Stimulated activated memory B cell treated with anti-CD40 and anti-IgM and Interleukin-4, amounts not matched to agents 10 μg/mL and 1 μg/mL and 100 μg/mL, for 72 hours (primary cell): ENCODE data around the gene ASB13.

ENCODE experiments used
- ATAC-seq: fragments of 150-1000 bp; cut with Tn5 transposase; 2 replicates; pipeline ENCODE4 v1.10.0; 2021
- H3K27ac Mint-ChIP-seq: one replicate; pipeline ENCODE4 v1.8.0; 2022; ENCODE audit warnings: mild to moderate bottlenecking, mixed read lengths
- H3K27me3 Mint-ChIP-seq: one replicate; pipeline ENCODE4 v1.8.0; 2022; ENCODE audit warnings: mixed read lengths
- H3K36me3 Mint-ChIP-seq: one replicate; pipeline ENCODE4 v1.8.0; 2022; ENCODE audit warnings: mixed read lengths
- H3K4me1 Mint-ChIP-seq: one replicate; pipeline ENCODE4 v1.8.0; 2022; ENCODE audit warnings: mixed read lengths
- H3K4me3 Mint-ChIP-seq: one replicate; pipeline ENCODE4 v1.8.0; 2022; ENCODE audit warnings: mild to moderate bottlenecking, moderate library complexity, mixed read lengths
- H3K9me3 Mint-ChIP-seq: one replicate; pipeline ENCODE4 v1.8.0; 2022; ENCODE audit warnings: mixed read lengths

The ASB13 gene

GRCh38 chr10:5644930-5645329 lies 21.5 kb downstream of the ASB13 start:
- Mint-ChIP-seq H3K27ac (no peak overlapping the region), H3K9me3 (no peaks in the 10 kb centered on the region), H3K4me1 (peaks cover 27% of the 10 kb centered on the region), H3K36me3 (peaks cover 47% of the 10 kb centered on the region), H3K4me3 (no peak overlapping the region), H3K27me3 (peaks cover 22% of the 10 kb centered on the region)
- ATAC-seq = no peak

GRCh38 chr10:5643346-5644067 lies 22.9 kb downstream of the ASB13 start:
- H3K4me1 Mint-ChIP-seq = peaks cover 27% of the 10 kb centered on the region
- H3K27ac Mint-ChIP-seq = no peak overlapping the region
- H3K27me3 Mint-ChIP-seq = peaks cover 17% of the 10 kb centered on the region
- no peak for ATAC-seq
- peaks cover 46% of the 10 kb centered on the region for H3K36me3 Mint-ChIP-seq
- no peak overlapping the region for H3K4me3 Mint-ChIP-seq
- no peaks in the 10 kb centered on the region for H3K9me3 Mint-ChIP-seq

GRCh38 chr10:5641501-5641900 lies 24.9 kb downstream of the ASB13 start:
- Mint-ChIP-seq H3K9me3 (no peaks in the 10 kb centered on the region), H3K4me1 (peaks cover 23% of the 10 kb centered on the region), H3K36me3 (peaks cover 35% of the 10 kb centered on the region), H3K27ac (no peak overlapping the region), H3K27me3 (peaks cover 17% of the 10 kb centered on the region), H3K4me3 (no peak overlapping the region)
- no peak for ATAC-seq

GRCh38 chr10:5640501-5640900 lies 25.9 kb downstream of the ASB13 start:
- H3K4me3 Mint-ChIP-seq = no peak overlapping the region
- peaks cover 35% of the 10 kb centered on the region for H3K36me3 Mint-ChIP-seq
- H3K27ac Mint-ChIP-seq = no peak overlapping the region

GRCh38 chr10:5640036-5640435 lies 26.4 kb downstream of the ASB13 start:
- Mint-ChIP-seq H3K36me3 (peaks cover 35% of the 10 kb centered on the region), H3K4me3 (no peak overlapping the region), H3K4me1 (peaks cover 13% of the 10 kb centered on the region), H3K27me3 (peaks cover 17% of the 10 kb centered on the region), H3K9me3 (no peaks in the 10 kb centered on the region), H3K27ac (no peak overlapping the region)
- no peak for ATAC-seq

More at GRCh38 chr10:5640501-5640900, 25.9 kb downstream of the ASB13 start:
- no peak for ATAC-seq
- Mint-ChIP-seq H3K4me1 (peaks cover 18% of the 10 kb centered on the region), H3K27me3 (peaks cover 17% of the 10 kb centered on the region), H3K9me3 (no peaks in the 10 kb centered on the region)

- Mint-ChIP-seq H3K9me3 (no peaks in the 10 kb centered on the region), H3K4me1 (peaks cover 6% of the 10 kb centered on the region), H3K27ac (no peak overlapping the region), H3K4me3 (no peak overlapping the region), H3K36me3 (peaks cover 34% of the 10 kb centered on the region), H3K27me3 (peaks cover 7% of the 10 kb centered on the region)
- ATAC-seq = no peak
Observed at GRCh38 chr10:5639066-5639465, 27.3 kb downstream of the ASB13 start.

- Mint-ChIP-seq H3K4me3 (no peak overlapping the region), H3K27me3 (peaks cover 1% of the 10 kb centered on the region), H3K27ac (no peak overlapping the region), H3K4me1 (peaks cover under 1% of the 10 kb centered on the region), H3K9me3 (no peaks in the 10 kb centered on the region), H3K36me3 (peaks cover 28% of the 10 kb centered on the region)
- no peak for ATAC-seq
Observed at GRCh38 chr10:5638494-5638893, 27.9 kb downstream of the ASB13 start.

- H3K4me1 Mint-ChIP-seq = peaks cover 2% of the 10 kb centered on the region
- no peaks in the 10 kb centered on the region for H3K9me3 Mint-ChIP-seq
- no peak overlapping the region for H3K27ac Mint-ChIP-seq
- H3K4me3 Mint-ChIP-seq = no peak overlapping the region
- H3K36me3 Mint-ChIP-seq = peaks cover 10% of the 10 kb centered on the region
- H3K27me3 Mint-ChIP-seq = peaks cover 10% of the 10 kb centered on the region
- ATAC-seq = no peak
Observed at GRCh38 chr10:5634918-5635317, 31.5 kb downstream of the ASB13 start.

- Mint-ChIP-seq H3K27ac (no peak overlapping the region), H3K27me3 (peaks cover 20% of the 10 kb centered on the region), H3K36me3 (no peaks in the 10 kb centered on the region), H3K4me3 (no peak overlapping the region), H3K9me3 (no peaks in the 10 kb centered on the region), H3K4me1 (peaks cover 12% of the 10 kb centered on the region)
- no peak for ATAC-seq
Observed at GRCh38 chr10:5633166-5633749, 33.1 kb downstream of the ASB13 start.

GRCh38 chr10:5632446-5632845 lies 33.9 kb downstream of the ASB13 start:
- Mint-ChIP-seq H3K27ac (no peak overlapping the region), H3K9me3 (no peaks in the 10 kb centered on the region), H3K4me3 (no peak overlapping the region), H3K4me1 (peaks cover 12% of the 10 kb centered on the region), H3K36me3 (no peaks in the 10 kb centered on the region), H3K27me3 (peaks cover 28% of the 10 kb centered on the region)
- no peak for ATAC-seq

GRCh38 chr10:5631936-5632335 lies 34.5 kb downstream of the ASB13 start:
- H3K9me3 Mint-ChIP-seq = no peaks in the 10 kb centered on the region
- H3K4me1 Mint-ChIP-seq = peaks cover 12% of the 10 kb centered on the region
- no peaks in the 10 kb centered on the region for H3K36me3 Mint-ChIP-seq
- no peak overlapping the region for H3K27ac Mint-ChIP-seq
- H3K27me3 Mint-ChIP-seq = peaks cover 28% of the 10 kb centered on the region
- ATAC-seq = no peak
- no peak overlapping the region for H3K4me3 Mint-ChIP-seq

- H3K4me1 Mint-ChIP-seq = peaks cover 18% of the 10 kb centered on the region
- H3K9me3 Mint-ChIP-seq = no peaks in the 10 kb centered on the region
- H3K4me3 Mint-ChIP-seq = no peak overlapping the region
- ATAC-seq = no peak
- no peak overlapping the region for H3K27ac Mint-ChIP-seq
- H3K36me3 Mint-ChIP-seq = no peaks in the 10 kb centered on the region
- H3K27me3 Mint-ChIP-seq = peaks cover 28% of the 10 kb centered on the region
Observed at GRCh38 chr10:5630112-5630436, 36.3 kb downstream of the ASB13 start.

GRCh38 chr10:5629303-5630111 lies 36.9 kb downstream of the ASB13 start:
- no peaks in the 10 kb centered on the region for H3K9me3 Mint-ChIP-seq
- H3K4me3 Mint-ChIP-seq = no peak overlapping the region
- H3K36me3 Mint-ChIP-seq = no peaks in the 10 kb centered on the region
- peak overlapping the region; percentile 2 for H3K27ac Mint-ChIP-seq
- peaks cover 31% of the 10 kb centered on the region for H3K27me3 Mint-ChIP-seq
- ATAC-seq = peak; percentile 75
- H3K4me1 Mint-ChIP-seq = peaks cover 18% of the 10 kb centered on the region

GRCh38 chr10:5628451-5629302 lies 37.7 kb downstream of the ASB13 start:
- H3K27me3 Mint-ChIP-seq = peaks cover 36% of the 10 kb centered on the region
- peak; percentile 55 for ATAC-seq
- H3K36me3 Mint-ChIP-seq = no peaks in the 10 kb centered on the region
- peak overlapping the region; percentile 2 for H3K27ac Mint-ChIP-seq
- H3K4me3 Mint-ChIP-seq = no peak overlapping the region
- peaks cover 18% of the 10 kb centered on the region for H3K4me1 Mint-ChIP-seq
- no peaks in the 10 kb centered on the region for H3K9me3 Mint-ChIP-seq

GRCh38 chr10:5627486-5628044 lies 38.8 kb downstream of the ASB13 start:
- Mint-ChIP-seq H3K27ac (no peak overlapping the region), H3K4me3 (no peak overlapping the region), H3K27me3 (peaks cover 36% of the 10 kb centered on the region), H3K4me1 (peaks cover 25% of the 10 kb centered on the region), H3K9me3 (no peaks in the 10 kb centered on the region), H3K36me3 (no peaks in the 10 kb centered on the region)
- ATAC-seq = no peak
